ENCODE measurements around the gene SDCCAG8.

- TF ChIP-seq, protein P1, sequence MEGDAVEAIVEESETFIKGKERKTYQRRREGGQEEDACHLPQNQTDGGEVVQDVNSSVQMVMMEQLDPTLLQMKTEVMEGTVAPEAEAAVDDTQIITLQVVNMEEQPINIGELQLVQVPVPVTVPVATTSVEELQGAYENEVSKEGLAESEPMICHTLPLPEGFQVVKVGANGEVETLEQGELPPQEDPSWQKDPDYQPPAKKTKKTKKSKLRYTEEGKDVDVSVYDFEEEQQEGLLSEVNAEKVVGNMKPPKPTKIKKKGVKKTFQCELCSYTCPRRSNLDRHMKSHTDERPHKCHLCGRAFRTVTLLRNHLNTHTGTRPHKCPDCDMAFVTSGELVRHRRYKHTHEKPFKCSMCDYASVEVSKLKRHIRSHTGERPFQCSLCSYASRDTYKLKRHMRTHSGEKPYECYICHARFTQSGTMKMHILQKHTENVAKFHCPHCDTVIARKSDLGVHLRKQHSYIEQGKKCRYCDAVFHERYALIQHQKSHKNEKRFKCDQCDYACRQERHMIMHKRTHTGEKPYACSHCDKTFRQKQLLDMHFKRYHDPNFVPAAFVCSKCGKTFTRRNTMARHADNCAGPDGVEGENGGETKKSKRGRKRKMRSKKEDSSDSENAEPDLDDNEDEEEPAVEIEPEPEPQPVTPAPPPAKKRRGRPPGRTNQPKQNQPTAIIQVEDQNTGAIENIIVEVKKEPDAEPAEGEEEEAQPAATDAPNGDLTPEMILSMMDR (IDR thresholded peaks at IDR 0.05; ENCODE audit: control extremely low read depth in 1 of 3, insufficient read depth in 1 of 3, low read depth in 1 of 3, low read length in 3 of 3) = no peak
- no peak for TF ChIP-seq EGR1 (IDR thresholded peaks at IDR 0.05; ENCODE audit: borderline replicate concordance, low read depth, low read length)
- no peak for TF ChIP-seq NRF1 (IDR thresholded peaks at IDR 0.05; ENCODE audit: low read depth, low read length)
- no peak for TF ChIP-seq POLR2AphosphoS5 (IDR thresholded peaks at IDR 0.05; ENCODE audit: low read depth, low read length)
- TF ChIP-seq SP1 (IDR thresholded peaks at IDR 0.05; ENCODE audit: low read depth, low read length) = no peak
Measured at GRCh38 chr1:243535014-243535413, 279.2 kb downstream of the SDCCAG8 start.

All from H1 (cell line).